GM13977 (cell line): ENCODE results near the gene CD68.

ENCODE experiments used
- DNase-seq: peaks from one replicate; pipeline ENCODE4 v3.0.0; 2012; ENCODE audit warnings: low spot score
- in situ Hi-C: fragments of 300-500 bp; cut with MboI; formaldehyde crosslinking; loops from one replicate; pipeline ENCODE4 v1.12.0; 2022; ENCODE audit warnings: low sequenced_read_pairs, low pct_unique_long_range_greater_than_20kb, mixed read lengths, inconsistent platforms; ENCODE audit not compliant: unreplicated experiment
- TF ChIP-seq, protein P1 (sequence below): IDR thresholded peaks from 2 replicates; pipeline ENCODE4 v1.5.1; 2012; ENCODE audit warnings: mild to moderate bottlenecking, control low read depth; ENCODE audit not compliant: insufficient read depth; ENCODE audit errors: extremely low read depth, missing control alignments

Gene CD68

DNA sequence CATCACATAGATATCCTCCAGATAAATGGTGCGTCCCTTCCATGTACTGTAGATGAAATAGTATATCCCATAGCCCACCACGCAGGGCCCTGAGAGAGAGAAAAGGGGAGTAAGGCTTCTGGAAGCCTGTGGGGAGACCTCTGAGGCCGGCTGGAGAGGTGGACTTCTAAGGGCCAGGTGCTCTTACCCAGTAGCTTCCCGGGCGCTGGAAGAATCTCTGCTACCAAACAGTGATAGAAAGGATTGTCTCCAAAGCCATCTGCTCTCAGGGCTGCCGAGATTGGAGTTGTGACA is 47.5 kb downstream of the CD68 start:
- TF ChIP-seq, protein P1, sequence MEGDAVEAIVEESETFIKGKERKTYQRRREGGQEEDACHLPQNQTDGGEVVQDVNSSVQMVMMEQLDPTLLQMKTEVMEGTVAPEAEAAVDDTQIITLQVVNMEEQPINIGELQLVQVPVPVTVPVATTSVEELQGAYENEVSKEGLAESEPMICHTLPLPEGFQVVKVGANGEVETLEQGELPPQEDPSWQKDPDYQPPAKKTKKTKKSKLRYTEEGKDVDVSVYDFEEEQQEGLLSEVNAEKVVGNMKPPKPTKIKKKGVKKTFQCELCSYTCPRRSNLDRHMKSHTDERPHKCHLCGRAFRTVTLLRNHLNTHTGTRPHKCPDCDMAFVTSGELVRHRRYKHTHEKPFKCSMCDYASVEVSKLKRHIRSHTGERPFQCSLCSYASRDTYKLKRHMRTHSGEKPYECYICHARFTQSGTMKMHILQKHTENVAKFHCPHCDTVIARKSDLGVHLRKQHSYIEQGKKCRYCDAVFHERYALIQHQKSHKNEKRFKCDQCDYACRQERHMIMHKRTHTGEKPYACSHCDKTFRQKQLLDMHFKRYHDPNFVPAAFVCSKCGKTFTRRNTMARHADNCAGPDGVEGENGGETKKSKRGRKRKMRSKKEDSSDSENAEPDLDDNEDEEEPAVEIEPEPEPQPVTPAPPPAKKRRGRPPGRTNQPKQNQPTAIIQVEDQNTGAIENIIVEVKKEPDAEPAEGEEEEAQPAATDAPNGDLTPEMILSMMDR, result no peak
- in situ Hi-C loops, result no loop called here
- DNase-seq, result no peak

DNA sequence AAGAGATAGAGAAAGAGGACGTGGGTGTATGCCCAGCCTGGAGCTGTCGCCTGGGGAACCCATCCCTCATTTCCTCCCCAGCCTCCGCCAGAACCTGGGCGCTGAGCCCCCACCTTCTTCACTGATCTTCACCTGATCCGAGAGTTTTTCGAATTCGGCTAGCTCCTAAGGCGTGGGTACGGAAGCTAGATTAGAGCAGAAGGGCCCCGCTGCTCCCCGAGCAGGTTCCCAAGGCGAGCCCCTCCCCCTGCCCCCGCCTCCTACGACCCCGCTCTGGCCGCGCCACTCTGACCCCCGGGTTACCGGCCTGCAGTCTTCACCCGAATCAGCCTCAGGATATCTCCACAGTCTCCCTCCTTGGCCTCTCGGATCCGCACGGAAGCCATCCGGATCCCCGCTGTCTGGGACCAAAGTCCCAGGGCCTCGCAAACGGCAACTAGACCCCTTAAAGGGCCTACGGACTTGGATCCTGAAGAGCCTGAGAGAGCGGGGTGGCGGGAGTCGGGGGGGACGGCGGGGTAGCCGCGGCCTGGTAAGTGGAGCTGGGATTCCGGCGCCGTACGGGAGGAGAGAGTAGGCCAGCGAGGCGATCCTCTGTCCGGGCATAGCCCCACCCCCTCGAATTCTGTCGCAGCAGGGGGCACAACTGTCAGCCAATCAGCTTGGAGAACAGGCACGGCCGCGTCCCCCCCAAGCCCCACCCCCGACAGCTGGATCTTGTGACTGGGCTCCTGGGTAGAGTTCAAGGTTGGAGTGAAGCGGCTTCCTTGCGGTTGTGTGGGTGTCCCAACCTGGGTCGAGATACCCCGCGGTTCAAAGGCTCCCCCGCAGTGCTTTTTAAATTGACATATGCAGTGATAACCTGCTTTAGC is 48.0 kb downstream of the CD68 start, which contains the start of gene SAT2:
SAT2 (minus strand) TSS at position 572 of the 872 bp plus-strand sequence; CDS start at position 386, 186 bp downstream.
- DNase-seq, result peak; percentile 96
- in situ Hi-C loops, result no loop called here
- TF ChIP-seq, protein P1, result no peak

DNA sequence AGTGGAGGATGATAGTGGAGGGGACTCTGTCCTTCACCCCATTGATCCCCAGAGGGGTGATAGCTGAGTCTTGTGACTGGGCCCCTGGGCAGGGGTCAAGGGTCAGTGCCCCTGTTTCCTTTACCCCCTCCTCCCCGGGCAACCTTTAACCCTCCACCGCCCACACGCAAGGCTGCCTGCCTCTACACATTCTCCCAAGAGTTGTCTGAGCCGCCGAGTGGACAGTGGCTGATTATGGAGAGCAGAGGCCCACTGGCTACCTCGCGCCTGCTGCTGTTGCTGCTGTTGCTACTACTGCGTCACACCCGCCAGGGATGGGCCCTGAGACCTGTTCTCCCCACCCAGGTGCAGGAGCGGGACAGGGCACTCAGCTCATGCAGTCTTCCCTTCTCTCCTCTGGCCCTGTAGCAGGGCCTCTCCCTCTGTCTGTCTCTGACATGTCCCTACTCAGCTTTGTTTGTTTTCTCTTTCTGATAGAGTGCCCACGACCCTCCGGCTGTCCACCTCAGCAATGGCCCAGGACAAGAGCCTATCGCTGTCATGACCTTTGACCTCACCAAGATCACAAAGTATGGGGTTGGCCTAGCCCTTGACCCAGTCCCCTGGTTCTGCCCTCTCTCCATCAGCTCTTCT is 50.6 kb downstream of the CD68 start, which contains the start of gene SHBG:
SHBG (plus strand) TSS at position 197 of the 633 bp plus-strand sequence; CDS start at position 235, 38 bp downstream.
- TF ChIP-seq, protein P1, result no peak
- no peak for DNase-seq
- in situ Hi-C loops, result no loop called here
